Thyroid gland (tissue), 4 donors: Measurements from ENCODE around the gene COL18A1.

Experiments
- CTCF ChIP-seq, 6 experiments: fragments of 200-600 bp in 3 of 6; fragments of 450-650 bp in 3 of 6; sonication (generic) in 3 of 6; IDR thresholded peaks; one replicate each; pipeline ENCODE4 v1.5.1; 2016 to 2019; ENCODE audit warnings: antibody characterized with exemption in 6 of 6, mild to moderate bottlenecking in 2 of 6, inconsistent platforms in 1 of 6, moderate library complexity in 1 of 6
- POLR2A ChIP-seq, 2 donors: fragments of 450-650 bp; IDR thresholded peaks; one replicate each; pipeline ENCODE4 v1.6.1; 2017; ENCODE audit warnings: antibody characterized with exemption in 2 of 2, mild to moderate bottlenecking in 2 of 2, moderate library complexity in 1 of 2

GRCh38 chr21:45512626-45513002 lies 107.6 kb downstream of the COL18A1 start:
- TF ChIP-seq CTCF (IDR thresholded peaks at IDR 0.05) (no peak), POLR2A (IDR thresholded peaks at IDR 0.05) (no peak)
